NCI-H2081 (cell line): ENCODE results near the gene ALDH1A3.

ENCODE experiments used
- DNase-seq, 2 experiments: peaks; one replicate each; lab custom pipeline; 2025; lab: John Stamatoyannopoulos, UW

Gene ALDH1A3

GRCh38 chr15:100901702-100902435 lies 22.2 kb downstream of the ALDH1A3 start:
- DNase-seq, result no peak

- DNase-seq, result peak; percentile 85 to 92
Observed at GRCh38 chr15:100902436-100903167, 23.0 kb downstream of the ALDH1A3 start.

- DNase-seq, result no peak
Observed at GRCh38 chr15:100903168-100903554, 23.5 kb downstream of the ALDH1A3 start.

GRCh38 chr15:100905850-100906249 lies 26.2 kb downstream of the ALDH1A3 start:
- DNase-seq, result no peak

GRCh38 chr15:100908466-100908865 lies 28.8 kb downstream of the ALDH1A3 start:
- DNase-seq, result no peak

- no peak for DNase-seq
Observed at GRCh38 chr15:100909565-100909964, 29.9 kb downstream of the ALDH1A3 start.

GRCh38 chr15:100909989-100910955 lies 30.6 kb downstream of the ALDH1A3 start:
- no peak for DNase-seq

GRCh38 chr15:100911086-100911485 lies 31.5 kb downstream of the ALDH1A3 start:
- DNase-seq, result no peak

GRCh38 chr15:100913961-100914360 lies 34.3 kb downstream of the ALDH1A3 start:
- no peak for DNase-seq

- no peak for DNase-seq
Observed at GRCh38 chr15:100914876-100915275, 35.2 kb downstream of the ALDH1A3 start.

GRCh38 chr15:100918034-100918689 lies 38.5 kb downstream of the ALDH1A3 start:
- DNase-seq, result peak; percentile 66 to 78

GRCh38 chr15:100918690-100919480 lies 39.3 kb downstream of the ALDH1A3 start, which contains the start of gene LRRK1:
Gene LRRK1, plus strand, starts transcription at chr15:100919357. Its CDS starts 5,276 bp downstream, at chr15:100924633.
- peak in 1 of 2 experiments; percentile 37 for DNase-seq

GRCh38 chr15:100919481-100920405 lies 40.1 kb downstream of the ALDH1A3 start:
- DNase-seq, result no peak

GRCh38 chr15:100920516-100921135 lies 41.0 kb downstream of the ALDH1A3 start:
- no peak for DNase-seq

- DNase-seq, result no peak
Observed at GRCh38 chr15:100922192-100923040, 42.8 kb downstream of the ALDH1A3 start.

GRCh38 chr15:100923076-100923475 lies 43.4 kb downstream of the ALDH1A3 start:
- no peak for DNase-seq

- no peak for DNase-seq
Observed at GRCh38 chr15:100923902-100924301, 44.3 kb downstream of the ALDH1A3 start.

GRCh38 chr15:100924436-100924835 lies 44.8 kb downstream of the ALDH1A3 start:
- no peak for DNase-seq
